ENCODE results near the gene CRIP2. TPM values are rescaled to one million over a fixed set of nuclear protein-coding genes. Genes with fewer than 3 reads are reported as not detected.

The CRIP2 gene
- total RNA-seq, 1 donor from 2014 or later: 130 TPM

DNA sequence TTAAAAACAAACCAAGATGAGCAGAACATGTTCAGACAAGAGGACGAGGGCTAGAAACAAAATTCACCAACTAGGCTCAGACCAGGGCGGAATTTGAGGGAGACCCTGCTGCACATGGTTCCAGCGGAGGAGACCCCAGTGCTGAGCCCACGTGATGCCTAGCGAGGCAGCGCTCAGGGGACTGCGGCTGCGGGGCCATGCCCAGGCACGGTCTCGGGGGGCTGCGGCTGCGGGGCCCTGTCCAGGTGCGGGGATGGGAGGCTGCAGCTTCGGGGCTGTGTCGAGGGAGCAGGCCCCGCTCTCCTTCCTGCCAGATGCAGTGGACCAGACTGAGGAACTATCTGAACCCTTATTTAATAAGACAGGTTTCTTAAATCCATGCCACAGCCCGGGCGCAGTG lies 12.7 kb upstream of the CRIP2 start:
- DNase-seq (ENCODE audit: low spot score): no peak

GRCh38 chr14:105464501-105464900 lies 10.1 kb upstream of the CRIP2 start:
- no peak for DNase-seq (ENCODE audit: low spot score)

DNA sequence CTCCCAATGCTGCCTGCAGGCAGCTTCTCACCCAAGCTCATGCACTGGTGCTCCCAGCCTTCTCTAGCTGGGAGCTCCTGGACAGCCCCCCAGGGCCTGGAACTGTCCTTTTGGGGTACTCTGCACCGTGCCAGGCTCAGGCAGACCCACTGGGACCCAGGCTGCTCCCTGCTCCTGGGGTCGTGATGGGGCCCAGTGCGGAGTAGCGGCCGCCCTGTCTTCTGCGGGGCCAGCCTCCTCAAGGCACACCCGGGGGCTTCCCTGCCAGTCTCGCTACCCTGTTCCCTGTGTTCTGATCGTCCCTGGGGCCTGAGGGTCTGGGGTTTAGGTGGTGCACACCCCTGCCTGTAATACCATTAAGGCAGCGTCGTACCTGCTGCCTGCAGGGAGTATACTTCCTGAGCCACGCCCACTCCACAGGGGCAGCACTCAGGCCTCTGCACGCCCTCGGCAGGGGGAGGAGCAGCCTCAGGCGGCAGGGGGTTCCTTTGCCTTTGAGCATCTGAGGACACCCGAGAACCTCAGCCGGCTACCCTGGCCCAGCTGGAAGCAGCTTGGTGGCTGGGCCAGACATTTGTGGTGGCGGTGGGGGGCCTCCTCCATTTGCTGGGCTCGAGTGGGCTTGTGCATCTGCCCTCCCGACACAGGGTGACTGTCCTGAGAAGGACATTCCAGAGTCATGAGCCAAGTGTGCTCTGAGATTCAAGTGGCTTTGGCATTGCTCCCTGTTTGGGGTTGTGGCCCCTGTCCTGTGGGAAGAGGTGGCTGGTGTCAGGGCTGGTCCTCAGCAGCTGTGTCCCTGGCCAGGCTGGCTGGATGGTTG lies 9.2 kb upstream of the CRIP2 start:
- DNase-seq (ENCODE audit: low spot score): no peak

- no peak for DNase-seq (ENCODE audit: low spot score)
These were observed 7.9 kb upstream of the CRIP2 start for GRCh38 chr14:105466531-105467248.

DNA sequence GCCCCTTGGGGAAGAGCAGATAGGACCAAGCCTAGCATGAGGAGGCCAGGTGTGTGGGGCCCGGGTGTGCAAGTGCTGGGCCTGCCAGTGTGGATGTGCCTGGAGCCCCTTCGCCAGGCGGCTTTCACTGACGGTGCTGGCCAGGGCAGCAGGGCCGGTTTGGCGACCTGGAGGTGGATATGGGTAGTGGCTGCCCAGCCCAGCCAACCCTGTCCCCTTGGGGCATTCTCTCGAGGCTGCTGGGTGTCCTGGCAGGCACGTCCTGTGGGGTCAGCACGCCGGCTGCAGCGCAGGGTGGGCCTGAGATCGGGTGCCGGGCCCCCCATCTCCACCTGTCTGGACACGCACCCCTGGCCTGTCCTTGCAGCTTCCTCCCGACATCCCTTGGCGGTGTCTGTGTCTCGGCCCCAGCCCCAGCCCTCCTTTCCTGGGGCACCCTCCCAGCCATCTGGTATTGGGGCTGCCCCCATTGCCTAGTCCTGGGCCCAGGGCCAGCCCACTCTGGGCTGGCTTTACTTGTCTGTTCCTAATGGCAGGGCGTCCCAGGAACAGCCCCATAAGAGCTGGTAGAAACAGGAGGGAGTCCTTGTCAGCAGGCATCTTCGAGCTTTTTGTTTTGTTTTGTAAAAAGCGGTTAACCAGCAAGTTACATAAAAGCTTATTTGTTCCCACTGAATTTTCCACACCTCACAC lies 7.2 kb upstream of the CRIP2 start:
- no peak for DNase-seq (ENCODE audit: low spot score)

DNA sequence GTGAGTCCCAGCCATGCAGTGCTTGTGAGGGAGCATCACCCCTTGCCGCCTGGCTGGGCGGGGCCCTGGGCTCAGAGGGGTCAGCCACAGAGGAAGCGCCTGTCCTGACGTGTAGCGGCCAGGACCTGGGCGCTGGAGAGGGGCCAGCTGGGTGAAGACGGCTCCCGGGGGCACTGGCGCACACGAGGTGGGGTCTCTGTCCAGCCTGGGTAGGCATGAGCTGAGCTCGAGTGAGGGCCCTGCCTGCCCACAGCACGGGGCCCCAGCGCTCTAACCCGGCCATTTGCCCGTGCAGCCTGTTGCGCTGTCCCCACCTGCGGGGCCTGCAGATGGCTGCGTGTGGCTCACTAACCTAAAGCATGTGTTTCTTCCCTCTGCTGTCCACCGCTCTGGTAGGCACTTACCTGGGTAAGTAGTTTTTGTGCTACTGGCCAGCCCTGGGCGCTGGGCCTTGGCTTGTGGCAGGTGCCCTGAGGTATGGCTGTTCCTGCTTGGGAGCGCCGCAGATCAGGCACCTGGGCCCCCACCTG lies 6.6 kb upstream of the CRIP2 start:
- DNase-seq (ENCODE audit: low spot score): no peak

GRCh38 chr14:105468621-105469241 lies 5.9 kb upstream of the CRIP2 start:
- DNase-seq (ENCODE audit: low spot score): no peak

GRCh38 chr14:105469456-105470349 lies 4.9 kb upstream of the CRIP2 start:
- DNase-seq (ENCODE audit: low spot score): peak; percentile 71

- DNase-seq (ENCODE audit: low spot score): no peak
These were observed 4.0 kb upstream of the CRIP2 start for GRCh38 chr14:105470350-105471296.

GRCh38 chr14:105471297-105471821 lies 3.3 kb upstream of the CRIP2 start:
- DNase-seq (ENCODE audit: low spot score): no peak

DNA sequence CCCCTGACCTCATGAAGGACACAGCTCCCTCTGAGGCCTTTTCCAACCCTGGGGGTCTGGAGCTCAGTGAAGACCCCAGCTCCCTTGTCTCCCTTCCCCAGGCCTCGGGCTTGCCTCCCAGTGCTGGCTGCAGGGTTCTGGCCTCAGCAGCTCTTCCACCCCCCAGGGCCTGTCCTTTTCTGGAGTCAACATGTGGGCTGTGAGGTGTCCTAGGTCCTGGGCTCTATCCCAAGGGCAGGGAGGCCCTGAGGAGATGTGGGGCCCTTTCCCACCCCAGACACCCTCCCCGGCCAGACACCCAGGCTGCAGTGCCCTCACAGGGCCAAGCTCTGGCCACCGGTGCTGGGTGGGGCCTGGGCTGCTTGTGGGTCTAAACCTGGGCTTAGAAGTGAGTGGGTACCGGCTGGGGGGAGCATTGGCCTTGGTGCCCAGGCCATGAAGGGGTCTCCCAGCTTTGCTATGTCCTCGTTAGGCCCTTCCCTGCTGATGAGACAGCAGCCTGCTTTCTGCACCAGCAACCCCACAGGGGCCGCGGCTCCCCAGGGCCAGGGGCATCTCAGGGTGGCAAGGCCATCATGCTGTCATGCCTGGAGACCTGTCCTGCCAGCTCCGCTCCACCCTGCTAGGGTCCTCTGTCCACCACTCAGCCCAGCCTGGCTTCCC lies 2.7 kb upstream of the CRIP2 start:
- DNase-seq (ENCODE audit: low spot score): no peak

GRCh38 chr14:105472486-105472991 lies 2.1 kb upstream of the CRIP2 start:
- DNase-seq (ENCODE audit: low spot score): no peak

- DNase-seq (ENCODE audit: low spot score): no peak
These were observed 1.5 kb upstream of the CRIP2 start for GRCh38 chr14:105473033-105473676.

GRCh38 chr14:105473677-105474482 lies 741 bp upstream of the CRIP2 start:
- DNase-seq (ENCODE audit: low spot score): peak; percentile 85

DNA sequence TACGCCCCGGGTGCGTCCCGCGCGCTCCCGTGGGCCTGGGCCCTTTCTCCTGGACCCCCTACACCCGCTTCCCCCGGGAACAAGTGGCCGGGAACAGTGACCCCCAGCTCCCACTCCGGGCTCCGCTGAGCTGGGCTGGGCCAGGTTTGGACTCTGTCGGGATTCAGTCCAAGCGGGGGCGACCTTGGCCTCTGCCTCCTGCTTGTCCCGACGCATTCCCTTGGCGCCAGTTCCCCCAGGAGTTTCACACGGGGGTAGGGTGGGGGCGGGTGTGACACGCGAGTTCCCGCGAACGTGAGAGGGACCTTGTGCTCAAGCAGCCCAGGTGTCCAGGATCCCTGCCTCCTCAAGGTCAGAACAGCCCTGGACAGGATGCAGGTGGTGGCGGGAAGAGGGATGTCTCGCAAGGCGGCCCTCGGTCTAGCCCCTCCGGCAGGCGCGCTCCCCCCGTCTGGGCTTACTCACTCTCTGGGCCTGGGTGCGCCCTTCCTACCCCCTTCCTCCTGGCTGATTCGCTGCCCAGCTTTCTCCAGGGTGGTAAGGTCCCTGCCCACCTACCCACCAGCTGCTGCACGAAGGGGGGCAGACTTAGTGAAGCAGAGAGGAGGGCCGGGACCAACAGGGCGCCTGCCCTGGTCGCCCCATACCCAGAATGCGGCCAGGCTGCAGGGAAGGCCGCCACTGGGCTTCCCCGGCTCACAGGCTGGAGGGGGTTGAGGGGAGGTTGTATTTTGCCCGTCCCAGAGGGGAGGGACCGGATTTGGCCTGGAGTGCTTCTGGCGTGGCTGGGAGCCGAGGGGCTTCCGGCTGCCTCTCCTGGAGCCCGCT lies 862 bp downstream of the CRIP2 start:
- DNase-seq (ENCODE audit: low spot score): no peak

- peak; percentile 67 for DNase-seq (ENCODE audit: low spot score)
These were observed 1.6 kb downstream of the CRIP2 start for GRCh38 chr14:105476097-105476830.
